GM12874 (cell line): Measurements from ENCODE around the gene PAK5.
A peak's percentile ranks its signal among the peaks of the same experiment; 100 is the strongest.

Experiments used
- TF ChIP-seq, protein P1 (sequence below): IDR thresholded peaks from 2 replicates; pipeline ENCODE4 v1.5.1; 2011; ENCODE audit warnings: low read depth, mild to moderate bottlenecking, control low read depth, low read length, moderate library complexity; ENCODE audit not compliant: insufficient read depth

Gene PAK5

DNA sequence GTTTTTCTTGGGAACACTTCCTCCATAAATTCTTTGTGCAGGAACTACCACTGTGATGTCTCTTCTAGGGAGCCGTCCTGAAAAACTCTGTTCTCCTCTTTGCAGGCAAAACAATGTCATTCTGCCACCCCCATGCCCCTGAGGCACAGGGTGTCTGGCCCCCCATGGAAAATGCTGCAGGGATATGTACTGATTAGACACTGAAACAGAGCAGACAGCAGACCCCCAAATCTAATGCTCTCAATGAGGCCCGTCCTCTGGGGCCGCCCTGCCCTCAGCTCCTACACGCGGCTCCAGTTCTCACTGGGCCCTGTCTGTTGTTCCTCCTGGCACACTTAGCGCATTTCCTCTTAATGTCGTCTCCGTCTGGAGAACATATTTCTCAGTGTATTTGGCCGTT, 227.0 kb downstream of the PAK5 start:
- TF ChIP-seq, protein P1, sequence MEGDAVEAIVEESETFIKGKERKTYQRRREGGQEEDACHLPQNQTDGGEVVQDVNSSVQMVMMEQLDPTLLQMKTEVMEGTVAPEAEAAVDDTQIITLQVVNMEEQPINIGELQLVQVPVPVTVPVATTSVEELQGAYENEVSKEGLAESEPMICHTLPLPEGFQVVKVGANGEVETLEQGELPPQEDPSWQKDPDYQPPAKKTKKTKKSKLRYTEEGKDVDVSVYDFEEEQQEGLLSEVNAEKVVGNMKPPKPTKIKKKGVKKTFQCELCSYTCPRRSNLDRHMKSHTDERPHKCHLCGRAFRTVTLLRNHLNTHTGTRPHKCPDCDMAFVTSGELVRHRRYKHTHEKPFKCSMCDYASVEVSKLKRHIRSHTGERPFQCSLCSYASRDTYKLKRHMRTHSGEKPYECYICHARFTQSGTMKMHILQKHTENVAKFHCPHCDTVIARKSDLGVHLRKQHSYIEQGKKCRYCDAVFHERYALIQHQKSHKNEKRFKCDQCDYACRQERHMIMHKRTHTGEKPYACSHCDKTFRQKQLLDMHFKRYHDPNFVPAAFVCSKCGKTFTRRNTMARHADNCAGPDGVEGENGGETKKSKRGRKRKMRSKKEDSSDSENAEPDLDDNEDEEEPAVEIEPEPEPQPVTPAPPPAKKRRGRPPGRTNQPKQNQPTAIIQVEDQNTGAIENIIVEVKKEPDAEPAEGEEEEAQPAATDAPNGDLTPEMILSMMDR, result no peak

DNA sequence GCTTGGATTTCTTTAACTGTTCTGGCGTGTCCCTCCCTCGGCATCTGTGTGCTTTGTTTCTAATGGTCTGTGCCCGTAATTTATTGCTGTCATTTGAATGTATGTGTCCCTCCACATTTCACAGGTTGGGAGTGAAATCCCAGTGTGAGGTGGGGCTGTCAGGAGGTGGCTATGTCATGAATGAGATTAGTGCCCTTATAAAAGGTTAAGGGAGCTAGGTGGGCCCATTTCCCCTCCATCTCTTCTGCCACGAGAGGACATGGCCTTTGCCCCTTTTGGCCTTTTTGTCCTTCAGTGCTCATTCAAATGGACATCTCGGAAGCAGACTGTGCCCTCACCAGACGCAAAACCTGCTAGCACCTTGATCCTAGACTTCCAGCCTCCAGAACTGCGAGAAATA, 228.2 kb downstream of the PAK5 start:
- TF ChIP-seq, protein P1, result no peak

DNA sequence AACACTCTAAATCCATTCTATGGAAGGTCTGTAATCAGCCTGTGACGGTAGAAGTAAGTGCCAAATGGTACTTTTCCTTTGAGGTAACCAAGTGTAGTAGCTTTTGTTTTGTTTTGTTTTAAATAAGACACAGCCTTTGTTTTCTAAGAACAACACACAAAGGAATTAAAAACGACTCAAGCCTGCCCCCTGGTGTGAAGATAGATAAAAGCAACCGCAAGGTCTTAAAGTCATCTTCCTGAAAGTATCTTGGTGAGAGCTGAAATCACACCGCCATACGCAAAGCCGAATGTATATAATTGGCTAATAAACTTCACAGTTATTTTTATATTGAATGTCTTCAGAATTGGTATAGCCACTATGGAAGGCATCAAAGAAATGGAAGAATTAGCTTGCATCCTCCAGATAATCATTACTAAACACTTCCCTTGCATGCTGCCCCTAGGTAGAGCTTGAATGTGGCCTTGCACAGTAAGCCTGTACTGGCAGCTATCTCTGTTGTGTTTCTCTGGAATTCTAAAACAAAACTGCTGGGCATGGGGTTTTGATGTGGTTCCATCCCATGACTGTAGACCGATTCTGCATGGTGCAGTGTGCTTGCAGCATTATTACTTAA, 228.9 kb downstream of the PAK5 start:
- TF ChIP-seq, protein P1, result peak; percentile 38; the same call in 1 of the 2 replicates

DNA sequence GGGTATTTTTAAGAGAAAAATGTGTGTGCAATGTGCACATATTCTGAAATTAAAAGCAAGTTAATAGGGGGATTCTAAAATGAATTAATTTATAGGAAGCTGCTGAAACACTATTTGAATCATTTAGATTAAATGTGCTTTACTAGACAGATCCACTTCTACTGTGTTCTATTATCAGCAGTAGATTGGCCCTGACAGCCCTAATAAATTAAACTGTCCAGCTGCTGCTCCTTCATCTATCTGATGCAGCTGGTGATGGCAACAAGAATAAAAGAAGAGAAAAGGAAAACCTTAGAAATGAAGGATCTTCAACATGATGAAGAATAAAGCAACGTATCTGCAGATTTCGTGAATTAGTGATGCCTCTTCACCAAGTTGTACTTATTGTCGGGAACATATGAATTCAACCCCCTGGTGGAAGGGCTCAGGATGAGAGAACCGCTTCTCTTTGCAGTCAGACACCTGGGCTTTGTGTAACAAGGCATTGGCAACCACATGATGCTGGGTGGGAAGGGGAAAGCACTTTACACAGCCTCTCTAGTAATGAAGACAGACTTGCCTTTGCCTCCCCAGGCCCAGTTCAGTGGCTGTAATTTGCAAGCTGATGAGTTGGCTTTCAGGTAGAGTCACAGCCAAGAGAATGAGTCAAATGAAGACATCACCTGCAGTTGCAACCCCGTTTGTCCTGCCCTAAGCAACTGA, 230.1 kb downstream of the PAK5 start:
- TF ChIP-seq, protein P1, result no peak

DNA sequence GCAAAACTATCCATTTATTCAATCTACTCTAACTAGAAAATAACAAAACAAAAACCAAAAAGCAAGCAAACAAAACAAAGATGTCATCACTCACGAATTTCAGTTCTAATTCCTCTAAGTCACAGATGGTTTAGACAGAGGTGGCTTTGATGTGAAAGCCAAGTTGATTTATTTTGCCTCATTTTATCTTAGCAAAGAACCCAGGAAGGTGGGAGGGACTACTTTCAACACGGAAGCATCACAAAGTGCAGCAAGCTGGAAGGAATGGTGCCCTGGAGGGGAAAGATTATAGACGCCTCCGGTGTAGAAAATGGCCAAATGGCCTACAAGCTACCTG, 236.1 kb downstream of the PAK5 start:
- TF ChIP-seq, protein P1, result no peak

DNA sequence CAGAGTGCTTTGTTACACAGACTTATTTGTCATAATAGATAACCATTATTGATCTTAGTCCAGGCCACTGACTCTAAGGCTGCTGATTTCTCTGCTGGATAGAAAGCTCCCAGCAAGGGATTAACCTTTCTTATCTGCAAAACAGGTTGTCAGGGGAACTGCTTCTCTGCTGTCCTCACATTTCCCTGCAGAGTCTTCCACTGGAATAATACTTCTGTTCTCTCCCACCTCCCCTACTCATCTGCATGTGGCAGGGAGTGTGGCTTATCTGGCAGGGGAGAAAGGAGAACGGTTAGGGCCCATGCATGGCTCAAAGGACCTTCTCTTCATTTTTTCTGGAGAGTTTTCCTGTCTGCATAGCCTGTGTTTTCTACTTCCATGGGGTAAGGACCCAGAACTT, 238.3 kb downstream of the PAK5 start:
- TF ChIP-seq, protein P1, result no peak

DNA sequence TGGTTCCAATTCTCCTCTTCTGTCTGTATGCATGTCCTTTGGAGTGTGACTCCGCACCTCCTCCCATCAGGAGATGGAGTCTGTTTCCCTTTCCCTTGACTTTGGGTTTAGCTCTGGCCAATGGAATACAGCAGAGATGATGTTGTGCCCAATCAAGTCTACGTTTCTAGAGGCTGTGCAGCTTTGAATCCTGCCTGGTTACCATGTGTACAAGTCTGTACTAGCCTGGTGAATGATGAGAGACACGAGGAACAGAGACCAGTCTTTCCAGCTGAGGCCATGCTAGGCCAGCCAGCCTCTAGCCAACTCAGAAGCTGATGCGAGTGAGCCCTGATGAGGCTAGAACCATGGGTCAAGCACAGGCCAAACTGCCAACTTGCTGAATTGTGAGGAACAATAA, 241.3 kb downstream of the PAK5 start:
- TF ChIP-seq, protein P1, result no peak
